Epithelial cell of proximal tubule (primary cell): ENCODE measurements around the gene CYP51A1. TPM values are rescaled to one million over a fixed set of nuclear protein-coding genes. Genes with fewer than 3 reads are reported as not detected.
"Not testable (repeated sequence)": the region's sequence is repeated elsewhere in the genome, so short reads cannot be mapped to it uniquely, and the experiment has no call there.

Experiments
- DNase-seq: peaks from one replicate; pipeline ENCODE4 v3.0.0-alpha.2; 2011; ENCODE audit warnings: low read depth
- H3K4me3 ChIP-seq: 2 replicates; pipeline ENCODE4 v1.5.1; 2011; ENCODE audit warnings: low read depth, mild to moderate bottlenecking, low read length
- total RNA-seq: library from RNA; depleted of rRNA; stranded (reverse); fragments of >200 nt; gene quantifications from 2 replicates; pipeline ENCODE4 v1.2.3, GENCODE V29; 2015
- TF ChIP-seq, protein P1 (sequence below): conservative IDR thresholded peaks from 2 replicates; pipeline ENCODE4 v1.5.1; 2012; ENCODE audit warnings: low read depth, mild to moderate bottlenecking, low read length

CYP51A1 gene
- total RNA-seq, 1 donor from 2014 or later = 74.8 TPM

DNA sequence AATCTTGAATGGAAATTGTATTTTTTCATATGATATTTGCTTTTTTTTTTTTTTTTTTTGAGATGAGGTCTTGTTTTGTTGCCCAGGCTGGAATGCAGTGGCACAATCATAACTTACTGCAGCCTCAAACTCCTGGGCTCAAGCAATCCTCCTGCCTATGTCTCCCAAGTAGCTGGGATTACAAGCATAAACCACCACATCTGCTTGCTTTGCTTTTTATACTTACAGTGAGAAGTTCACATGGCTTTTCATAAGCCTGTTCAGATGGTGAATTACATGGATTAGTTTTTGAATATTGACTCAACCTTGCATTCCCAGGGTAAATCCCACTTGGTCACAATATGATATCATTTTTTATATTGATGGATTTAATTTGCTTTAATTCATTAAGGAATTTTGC is 22.7 kb upstream of the CYP51A1 start:
- no peak overlapping the region for H3K4me3 ChIP-seq
- no peak for DNase-seq
- TF ChIP-seq, protein P1, sequence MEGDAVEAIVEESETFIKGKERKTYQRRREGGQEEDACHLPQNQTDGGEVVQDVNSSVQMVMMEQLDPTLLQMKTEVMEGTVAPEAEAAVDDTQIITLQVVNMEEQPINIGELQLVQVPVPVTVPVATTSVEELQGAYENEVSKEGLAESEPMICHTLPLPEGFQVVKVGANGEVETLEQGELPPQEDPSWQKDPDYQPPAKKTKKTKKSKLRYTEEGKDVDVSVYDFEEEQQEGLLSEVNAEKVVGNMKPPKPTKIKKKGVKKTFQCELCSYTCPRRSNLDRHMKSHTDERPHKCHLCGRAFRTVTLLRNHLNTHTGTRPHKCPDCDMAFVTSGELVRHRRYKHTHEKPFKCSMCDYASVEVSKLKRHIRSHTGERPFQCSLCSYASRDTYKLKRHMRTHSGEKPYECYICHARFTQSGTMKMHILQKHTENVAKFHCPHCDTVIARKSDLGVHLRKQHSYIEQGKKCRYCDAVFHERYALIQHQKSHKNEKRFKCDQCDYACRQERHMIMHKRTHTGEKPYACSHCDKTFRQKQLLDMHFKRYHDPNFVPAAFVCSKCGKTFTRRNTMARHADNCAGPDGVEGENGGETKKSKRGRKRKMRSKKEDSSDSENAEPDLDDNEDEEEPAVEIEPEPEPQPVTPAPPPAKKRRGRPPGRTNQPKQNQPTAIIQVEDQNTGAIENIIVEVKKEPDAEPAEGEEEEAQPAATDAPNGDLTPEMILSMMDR = no peak

DNA sequence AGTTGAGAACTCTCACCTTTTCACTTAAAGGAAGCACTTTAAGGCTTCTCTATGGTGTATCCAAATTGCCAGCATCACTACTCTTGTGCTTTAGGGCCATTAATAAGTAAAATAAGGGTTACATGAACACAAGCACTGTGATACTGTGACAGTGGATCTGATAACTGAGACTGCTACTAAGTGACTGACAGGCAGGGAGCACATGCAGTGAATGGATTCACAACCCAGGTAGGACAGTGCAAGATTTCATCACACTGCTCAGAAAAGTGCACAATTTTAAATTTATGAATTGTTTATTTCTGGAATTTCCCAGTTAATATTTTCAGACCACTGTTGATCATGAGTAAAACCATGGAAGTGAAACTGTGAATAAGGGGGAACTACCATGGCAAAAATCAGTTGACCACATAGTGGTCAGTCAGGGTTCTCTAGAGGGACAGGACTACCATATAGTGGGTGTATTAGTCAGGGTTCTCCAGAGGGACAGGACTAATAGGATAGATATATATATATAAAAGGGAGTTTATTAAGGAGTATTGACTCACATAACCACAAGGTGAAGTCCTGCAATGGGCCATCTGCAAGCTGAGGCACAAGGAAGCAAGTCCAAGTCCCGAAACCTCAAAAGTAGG is 20.9 kb upstream of the CYP51A1 start:
- H3K4me3 ChIP-seq = no peak overlapping the region
- no peak for DNase-seq
- TF ChIP-seq, protein P1 = no peak

DNA sequence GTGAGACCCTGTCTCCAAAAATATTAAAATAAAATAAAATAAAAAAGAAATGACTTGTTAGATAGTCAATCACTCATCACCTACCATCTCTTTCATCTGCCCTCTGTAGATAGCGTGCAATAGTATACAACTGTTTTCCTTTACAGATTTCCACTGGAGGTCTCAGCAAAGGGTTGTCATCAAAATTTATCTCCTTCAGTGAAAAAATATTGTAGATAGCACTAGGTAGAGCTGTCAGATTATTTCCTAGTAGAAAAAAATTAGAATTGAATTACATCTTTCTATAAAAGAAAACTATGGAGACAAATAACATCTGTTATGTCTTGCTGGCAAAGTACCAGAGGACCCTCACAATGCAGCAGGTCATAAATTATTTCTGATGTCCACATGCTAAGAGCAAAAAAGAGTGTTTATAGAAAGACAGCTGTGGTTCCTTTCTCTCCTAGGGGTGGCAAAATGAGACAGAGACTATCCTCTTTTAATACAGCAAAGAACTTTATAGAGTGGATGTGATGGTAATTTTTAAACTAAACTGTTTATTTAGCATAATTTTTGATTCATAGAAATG is 16.3 kb upstream of the CYP51A1 start:
- no peak for DNase-seq
- H3K4me3 ChIP-seq = no peak overlapping the region
- TF ChIP-seq, protein P1 = no peak

DNA sequence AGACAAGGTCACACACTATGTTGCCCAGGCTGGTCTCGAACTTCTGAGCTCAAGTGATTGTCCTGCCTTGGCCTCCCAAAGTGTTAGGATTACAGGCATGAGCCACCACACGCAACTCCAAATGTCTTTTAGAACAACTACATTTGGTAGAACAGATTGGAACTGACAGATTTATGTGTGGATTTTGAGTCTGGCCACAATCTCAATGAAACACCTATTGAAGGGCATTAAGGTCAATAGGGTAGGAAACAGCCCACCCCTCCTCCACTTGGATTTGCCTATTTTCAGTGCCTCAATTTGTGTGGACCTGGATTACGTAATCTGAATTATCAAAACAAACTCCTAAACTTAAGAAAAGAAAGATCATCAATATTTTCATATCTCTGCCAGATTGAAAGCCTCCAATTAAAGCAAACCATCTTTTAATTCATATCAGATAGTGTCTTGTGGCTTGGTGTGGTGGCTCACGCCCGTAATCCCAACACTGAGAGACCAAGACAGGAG is 15.5 kb upstream of the CYP51A1 start:
- no peak overlapping the region for H3K4me3 ChIP-seq
- TF ChIP-seq, protein P1 = no peak
- DNase-seq = no peak

DNA sequence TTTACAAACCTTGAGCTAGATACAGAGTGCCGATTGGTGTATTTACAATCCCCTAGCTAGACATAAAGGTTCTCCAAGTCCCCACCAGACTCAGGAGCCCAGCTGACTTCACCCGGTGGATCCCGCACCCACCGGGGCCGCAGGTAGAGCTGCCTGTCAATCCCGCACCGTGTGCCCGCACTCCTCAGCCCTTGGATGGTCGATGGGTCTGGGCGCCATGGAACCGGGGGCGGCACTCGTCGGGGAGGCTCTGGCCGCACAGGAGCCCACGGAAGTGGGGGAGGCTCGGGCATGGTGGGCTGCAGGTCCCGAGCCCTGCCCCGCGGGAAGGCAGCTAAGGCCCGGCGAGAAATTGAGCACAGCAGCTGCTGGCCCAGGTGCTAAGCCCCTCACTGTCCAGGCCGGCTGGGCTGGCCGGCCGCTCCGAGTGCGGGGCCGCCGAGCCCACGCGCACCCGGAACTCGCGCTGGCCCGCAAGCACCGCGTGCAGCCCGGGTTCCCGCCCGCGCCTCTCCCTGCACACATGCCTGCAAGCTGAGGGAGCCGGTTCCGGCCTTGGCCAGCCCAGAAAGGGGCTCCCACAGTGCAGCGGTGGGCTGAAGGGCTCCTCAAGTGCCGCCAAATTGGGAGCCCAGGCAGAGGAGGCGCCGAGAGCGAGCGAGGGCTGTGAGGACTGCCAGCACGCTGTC is 9.1 kb upstream of the CYP51A1 start:
- not testable (repeated sequence) for DNase-seq, H3K4me3 ChIP-seq

DNA sequence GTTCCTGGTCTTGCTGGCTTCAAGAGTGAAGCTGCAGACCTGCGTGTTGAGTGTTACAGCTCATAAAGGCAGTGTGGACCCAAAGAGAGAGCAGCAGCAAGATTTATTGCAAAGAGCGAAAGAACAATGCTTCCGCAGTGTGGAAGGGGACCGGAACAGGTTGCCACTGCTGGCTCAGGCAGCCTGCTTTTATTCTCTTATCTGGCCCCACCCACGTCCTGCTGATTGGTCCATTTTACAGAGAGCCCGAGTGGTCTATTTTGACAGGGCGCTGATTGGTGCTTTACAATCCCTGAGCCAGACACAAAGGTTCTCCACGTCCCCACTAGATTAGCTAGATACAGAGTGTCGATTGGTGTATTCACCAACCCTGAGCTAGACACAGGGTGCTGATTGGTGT is 8.5 kb upstream of the CYP51A1 start:
- H3K4me3 ChIP-seq, DNase-seq: not testable (repeated sequence)

DNA sequence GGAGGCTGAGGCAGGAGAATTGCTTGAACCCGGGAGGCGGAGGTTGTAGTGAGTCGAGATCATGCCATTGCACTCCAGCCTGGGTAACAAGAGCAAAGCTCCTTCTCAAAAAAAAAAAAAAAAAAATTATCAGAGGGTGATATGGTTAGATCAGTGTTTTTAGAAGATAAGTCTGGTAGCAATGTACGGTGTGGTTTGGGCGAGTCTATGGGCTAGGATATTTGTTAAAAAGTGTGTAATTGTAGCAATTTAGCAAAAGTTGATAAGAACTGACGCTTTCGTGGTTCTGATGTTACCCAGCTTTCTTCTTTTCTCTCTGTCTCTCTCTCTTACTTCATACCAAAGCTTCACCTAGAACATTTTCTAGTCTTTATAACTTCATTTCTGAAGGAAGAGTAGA is 6.9 kb upstream of the CYP51A1 start:
- no peak overlapping the region for H3K4me3 ChIP-seq
- TF ChIP-seq, protein P1 = no peak
- DNase-seq = no peak

DNA sequence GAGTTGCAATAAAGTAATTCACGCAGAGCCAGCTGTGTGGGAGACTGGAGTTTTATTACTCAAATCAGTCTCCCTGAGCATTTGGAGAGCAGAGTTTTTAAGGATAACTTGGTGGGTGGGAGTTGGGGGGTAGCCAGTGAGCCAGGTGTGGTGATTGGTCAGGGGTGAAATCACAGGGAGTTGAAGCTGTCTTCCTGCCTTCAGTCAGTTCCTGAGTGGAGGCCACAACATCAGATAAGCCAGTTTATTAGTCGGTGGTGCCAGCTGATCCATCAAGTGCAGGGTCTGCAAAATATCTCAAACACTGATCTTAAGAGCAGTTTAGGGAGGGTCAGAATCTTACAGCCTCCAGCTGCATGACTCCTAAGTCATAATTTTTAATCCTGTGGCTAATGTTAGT is 3.3 kb upstream of the CYP51A1 start:
- no peak for DNase-seq
- TF ChIP-seq, protein P1 = no peak
- H3K4me3 ChIP-seq = no peak overlapping the region
